ENCODE data around the gene PRKD1. TPM values are rescaled to one million over a fixed set of nuclear protein-coding genes. Genes with fewer than 3 reads are reported as not detected.

PRKD1 gene
- total and polyA plus RNA-seq, 2 of the 13 experiments (the other 11 are each of a cell fraction or from before 2014, with no cell fraction given): 0.22 to 1.3 TPM

DNA sequence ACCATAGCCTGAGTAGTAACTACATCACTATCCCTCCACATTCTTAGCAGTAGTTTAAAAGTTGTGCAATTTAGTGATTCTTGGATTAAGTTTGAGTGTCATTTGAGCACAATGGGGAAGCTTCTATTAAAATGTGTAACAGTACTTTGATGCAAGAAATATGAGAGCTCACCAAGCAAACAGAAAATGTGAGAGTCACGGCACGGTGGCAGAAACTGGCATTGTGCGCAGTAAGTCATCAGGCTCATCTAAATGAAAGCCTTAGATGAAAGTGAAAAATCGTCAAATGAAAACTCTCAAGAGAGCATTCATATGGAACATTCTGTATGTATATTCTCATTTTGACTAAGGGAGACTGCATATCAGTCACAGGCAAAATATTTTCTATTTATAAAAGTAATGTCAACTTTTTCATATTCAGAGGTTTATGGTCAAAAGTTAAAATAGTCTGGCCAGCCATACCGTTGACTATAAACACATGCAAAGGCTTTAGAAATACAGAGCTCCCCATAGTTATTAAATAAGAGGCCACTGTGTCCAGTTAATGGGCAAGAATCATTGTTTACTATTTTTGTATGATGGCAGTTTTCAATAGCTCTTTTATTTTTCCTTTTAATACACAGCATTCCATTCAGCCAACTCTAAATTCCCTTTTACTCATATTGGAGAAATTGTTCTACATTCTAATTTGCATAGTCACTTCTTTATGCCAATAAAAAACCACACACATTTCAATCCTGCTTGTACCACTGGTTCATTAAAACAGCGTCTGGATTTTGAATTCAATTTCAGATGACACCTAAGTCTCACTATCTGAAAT is 167.9 kb downstream of the PRKD1 start:
- no peaks in the 10 kb centered on the region for H3K79me2 ChIP-seq (ENCODE audit: insufficient read depth, low read length)
- in situ Hi-C loops (cut with HindIII; ENCODE audit: extremely low pct_ligation_motif_present, low pct_unique_long_range_greater_than_20kb) (no loop called here), intact Hi-C loops (cut with micrococcal nuclease; ENCODE audit: unreplicated experiment) (no loop called here)
- H3K4me2 ChIP-seq (ENCODE audit: low read depth, low read length): no peak overlapping the region
- DNase-seq (ENCODE audit: low spot score): no peak
- POLR2A ChIA-PET: no interaction called here
- no peaks in the 10 kb centered on the region for H3K4me1 ChIP-seq (ENCODE audit: insufficient read depth, low read length)
- H2AFZ ChIP-seq (ENCODE audit: low read length): no peak overlapping the region
- H4K20me1 ChIP-seq (ENCODE audit: insufficient read depth, low read length): no peaks in the 10 kb centered on the region
- no peaks in the 10 kb centered on the region for H3K27me3 ChIP-seq (ENCODE audit: control insufficient read depth in 1 of 2, insufficient read depth in 2 of 2, low read length in 2 of 2)
- no TSS peak for BruUV-seq (replicated peaks)
- no peak for ATAC-seq
- H3K27ac ChIP-seq (ENCODE audit: extremely low read length, insufficient read depth, low read length): no peak overlapping the region
- no peak overlapping the region for H3K4me3 ChIP-seq (replicated peaks in 1 of 3; ENCODE audit: insufficient read depth in 1 of 3, low read depth in 2 of 3, low read length in 3 of 3)
- no peaks in the 10 kb centered on the region for H3K36me3 ChIP-seq (replicated peaks in 1 of 2; ENCODE audit: control insufficient read depth in 1 of 2, insufficient read depth in 2 of 2, low read length in 2 of 2)
- no peak for FAIRE-seq
- CTCF ChIA-PET (ENCODE audit: low intra/inter-chr PET ratio, low total read pairs): no interaction called here
- H3K9me3 ChIP-seq (ENCODE audit: low read length): peaks cover 92% of the 10 kb centered on the region
- WGBS (ENCODE audit: low lambda C conversion rate): 42% methylated on average over 6 of the region's 6 CpGs
- H3K9ac ChIP-seq (ENCODE audit: insufficient read depth, low read depth, low read length): no peak overlapping the region
- TF ChIP-seq THYN1 (CRISPR knock-in tag; IDR thresholded peaks at IDR 0.05; ENCODE audit: borderline replicate concordance, low read depth) (no peak), BCL6 (CRISPR knock-in tag; IDR thresholded peaks at IDR 0.05) (no peak), TCF7 (IDR thresholded peaks at IDR 0.05; ENCODE audit: low read depth) (no peak), SKI (IDR thresholded peaks at IDR 0.05; ENCODE audit: partially characterized antibody) (no peak), HDAC6 (IDR thresholded peaks at IDR 0.05; ENCODE audit: low read depth, low read length) (no peak), MBD4 (IDR thresholded peaks at IDR 0.05; ENCODE audit: borderline replicate concordance, low read length) (no peak), ZNF747 (CRISPR knock-in tag; IDR thresholded peaks at IDR 0.05; ENCODE audit: borderline replicate concordance) (no peak), GATA4 (IDR thresholded peaks at IDR 0.05; ENCODE audit: borderline replicate concordance, low read depth) (no peak), HMGA1 (CRISPR knock-in tag; conservative IDR thresholded peaks at IDR 0.05) (no peak), ZBTB8A (CRISPR knock-in tag; IDR thresholded peaks at IDR 0.05; ENCODE audit: borderline replicate concordance, low read depth) (no peak), ESRRA (CRISPR knock-in tag; IDR thresholded peaks at IDR 0.05; ENCODE audit: low read depth) (no peak), ZNF33B (CRISPR knock-in tag; IDR thresholded peaks at IDR 0.05) (no peak), MXD4 (CRISPR knock-in tag; IDR thresholded peaks at IDR 0.05) (no peak)

Measured in HepG2 (cell line).